Measurements from ENCODE around the gene AGAP2. TPM values are rescaled to one million over a fixed set of nuclear protein-coding genes. Genes with fewer than 3 reads are reported as not detected.

The AGAP2 gene
- total RNA-seq, 1 experiment from 2014 or later = 2.0 TPM

GRCh38 chr12:57760347-57760982 is 21.9 kb upstream of the AGAP2 start (continued):
- no peak for TF ChIP-seq AFF4 (CRISPR knock-in tag; IDR thresholded peaks at IDR 0.05; ENCODE audit: borderline replicate concordance)
- TF ChIP-seq MXD4 (CRISPR knock-in tag; IDR thresholded peaks at IDR 0.05; ENCODE audit: borderline replicate concordance) = no peak
- TF ChIP-seq NFYB (CRISPR knock-in tag; conservative IDR thresholded peaks at IDR 0.05; ENCODE audit: low read depth) = no peak
- TF ChIP-seq ZNF121 (CRISPR knock-in tag; IDR thresholded peaks at IDR 0.05) = no peak
- TF ChIP-seq ATF1 (CRISPR knock-in tag; IDR thresholded peaks at IDR 0.05) = no peak
- TF ChIP-seq ESRRA (CRISPR knock-in tag; IDR thresholded peaks at IDR 0.05; ENCODE audit: borderline replicate concordance) = no peak
- 0 out of 2 replicates have a peak, but pooled peaks have one; percentile 59 for TF ChIP-seq IRF1 (CRISPR knock-in tag; IDR thresholded peaks at IDR 0.05)
- no peak for TF ChIP-seq CREB1 (CRISPR knock-in tag; IDR thresholded peaks at IDR 0.05)
- no peak for TF ChIP-seq ZNF416 (CRISPR knock-in tag; IDR thresholded peaks at IDR 0.05)
- TF ChIP-seq RELA (CRISPR knock-in tag; IDR thresholded peaks at IDR 0.05; ENCODE audit: borderline replicate concordance) = no peak
- no peak for TF ChIP-seq ELF4 (CRISPR knock-in tag; IDR thresholded peaks at IDR 0.05; ENCODE audit: low read depth)
- no peak for TF ChIP-seq ZNF138 (CRISPR knock-in tag; conservative IDR thresholded peaks at IDR 0.05)
- no peak; the same call in 1 of the 2 replicates for TF ChIP-seq USF1 (CRISPR knock-in tag; IDR thresholded peaks at IDR 0.05)
- TF ChIP-seq FOXK1 (CRISPR knock-in tag; IDR thresholded peaks at IDR 0.05) = 0 out of 2 replicates have a peak, but pooled peaks have one; percentile 41
- no peak for TF ChIP-seq JAZF1 (CRISPR knock-in tag; IDR thresholded peaks at IDR 0.05)
- peak; percentile 19; the same call in 1 of the 2 replicates for TF ChIP-seq ZNF512 (CRISPR knock-in tag; IDR thresholded peaks at IDR 0.05; ENCODE audit: borderline replicate concordance)

GRCh38 chr12:57759360-57759980 is 20.9 kb upstream of the AGAP2 start:
- H3K4me1 Mint-ChIP-seq = peaks cover 25% of the 10 kb centered on the region
- no peak for TF ChIP-seq ATF1 (CRISPR knock-in tag; IDR thresholded peaks at IDR 0.05)
- no peak for TF ChIP-seq ZNF423 (CRISPR knock-in tag; IDR thresholded peaks at IDR 0.05)
- TF ChIP-seq CTCF (IDR thresholded peaks at IDR 0.05) = peak; percentile 34; the same call in 1 of the 2 replicates
- no peaks in the 10 kb centered on the region for H3K36me3 Mint-ChIP-seq
- no peak overlapping the region for H3K4me3 Mint-ChIP-seq
- no peak overlapping the region for H3K27ac Mint-ChIP-seq
- ChIA-PET CTCF (interaction anchor here (0.6 to 1.7 kb wide), 14 partner anchors 13 to 193 kb away, joined by 3 to 6 read pairs (median 4); partner anchors contain the start of genes AVIL, EEF1AKMT3, METTL1 and TSPAN31), POLR2A (interaction anchor here (1.4 kb wide), 1 partner anchor 15 kb away, joined by 3 read pairs; the partner anchor contains the start of gene TSPAN31)
- ATAC-seq (peak; percentile 10; the same call in 1 of the 2 replicates), DNase-seq (ENCODE audit: low spot score) (no peak)
- no peaks in the 10 kb centered on the region for H3K9me3 Mint-ChIP-seq
- H3K27me3 Mint-ChIP-seq (ENCODE audit: low read depth) = peaks cover 91% of the 10 kb centered on the region
